ENCODE data around the gene TRIP10.

- TF ChIP-seq RARB (CRISPR knock-in tag; IDR thresholded peaks at IDR 0.05) (no peak), ZC3H10 (CRISPR knock-in tag; IDR thresholded peaks at IDR 0.05) (no peak), ZNF70 (CRISPR knock-in tag; IDR thresholded peaks at IDR 0.05) (no peak)
These were observed 39.7 kb downstream of the TRIP10 start for GRCh38 chr19:6779206-6779605.
